SK-N-MC (cell line): ENCODE results near the gene HUWE1.

Experiments used
- EZH2 ChIP-seq: fragments of 200-600 bp; sonication (generic); IDR thresholded peaks from one replicate; pipeline ENCODE4 v1.6.1; 2017; ENCODE audit warnings: antibody characterized with exemption
- FOXP2 ChIP-seq: optimal IDR thresholded peaks from 2 replicates; pipeline ENCODE3; 2011; ENCODE audit warnings: mild to moderate bottlenecking, moderate library complexity; ENCODE audit not compliant: insufficient read depth; ENCODE audit errors: extremely low read length, control extremely low read depth
- POLR2AphosphoS5 ChIP-seq: IDR thresholded peaks from 2 replicates; pipeline ENCODE4 v1.6.1; 2012; ENCODE audit warnings: mild to moderate bottlenecking, low read depth, low read length, borderline replicate concordance

DNA sequence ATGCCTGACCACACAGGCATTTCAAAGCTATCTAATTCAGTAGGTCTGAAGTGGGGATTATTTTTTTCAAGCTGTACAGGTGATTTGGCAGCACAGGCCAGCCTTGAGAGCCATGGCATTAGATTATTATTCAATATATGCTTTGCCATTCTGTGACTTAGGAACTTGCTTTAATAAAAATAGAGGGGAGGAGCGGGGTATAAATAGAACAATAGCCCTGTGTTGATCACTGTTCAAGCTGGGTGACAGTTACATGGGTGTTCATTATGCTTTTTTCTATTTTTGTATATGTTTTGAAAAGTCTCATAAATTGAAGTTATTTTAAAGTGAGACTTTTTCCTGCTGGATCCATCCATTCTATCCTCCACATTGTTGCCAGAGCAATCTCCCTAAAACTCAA lies 20.3 kb downstream of the HUWE1 start:
- TF ChIP-seq POLR2AphosphoS5 (no peak), EZH2 (no peak), FOXP2 (no peak)
